CD4-positive, alpha-beta T cell treated with Interleukin-17A for 4 hours (primary cell): Measurements from ENCODE around the gene MCM7.

Experiments used
- DNase-seq: peaks from one replicate; pipeline ENCODE4 v3.0.0-alpha.2; 2020; ENCODE audit warnings: mixed read lengths

MCM7 gene

DNA sequence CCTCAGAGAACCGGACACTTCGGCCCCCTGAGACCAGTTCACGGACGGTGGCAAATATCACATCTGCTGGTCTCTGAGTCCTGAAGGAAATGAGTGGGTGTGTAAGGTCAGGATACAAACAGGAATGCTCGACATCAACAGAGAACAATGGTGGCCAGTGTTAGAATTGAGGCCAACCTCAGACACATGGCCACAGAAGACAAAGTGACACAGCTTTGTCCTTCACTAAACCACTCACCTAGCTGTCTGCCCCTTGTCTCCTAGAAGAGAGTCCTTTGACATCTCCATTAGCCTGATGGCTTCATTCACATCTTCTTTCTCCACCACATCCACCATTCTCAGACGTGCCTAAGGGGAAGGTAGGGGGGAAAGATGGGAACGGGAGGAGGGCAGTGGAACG, 8.1 kb downstream of the MCM7 start:
- DNase-seq, result no peak

DNA sequence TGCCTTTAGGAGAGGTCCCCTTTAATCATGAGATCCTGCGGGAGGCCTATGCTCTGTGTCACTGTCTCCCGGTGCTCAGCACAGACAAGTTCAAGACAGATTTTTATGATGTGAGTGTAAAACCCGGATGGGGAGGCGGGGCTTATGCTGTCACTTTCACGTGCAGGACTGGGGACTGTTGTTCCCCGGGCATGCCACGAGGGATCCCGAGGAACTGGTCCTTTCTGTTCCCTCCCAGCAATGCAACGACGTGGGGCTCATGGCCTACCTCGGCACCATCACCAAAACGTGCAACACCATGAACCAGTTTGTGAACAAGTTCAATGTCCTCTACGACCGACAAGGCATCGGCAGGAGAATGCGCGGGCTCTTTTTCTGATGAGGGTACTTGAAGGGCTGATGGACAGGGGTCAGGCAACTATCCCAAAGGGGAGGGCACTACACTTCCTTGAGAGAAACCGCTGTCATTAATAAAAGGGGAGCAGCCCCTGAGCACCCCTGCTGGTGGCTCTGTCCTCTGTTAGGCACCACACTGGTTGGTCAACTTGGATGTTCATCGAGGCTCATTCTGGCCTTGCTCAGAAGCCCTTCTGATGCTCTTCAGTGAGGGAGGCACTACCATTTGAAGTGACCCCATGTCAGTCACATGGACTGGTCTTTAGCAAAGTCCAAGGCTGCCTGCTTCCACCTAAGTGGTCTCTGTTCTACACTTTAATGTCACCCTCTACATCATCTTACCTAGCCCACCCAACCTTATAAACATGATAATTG, 9.6 kb downstream of the MCM7 start:
- DNase-seq, result no peak

DNA sequence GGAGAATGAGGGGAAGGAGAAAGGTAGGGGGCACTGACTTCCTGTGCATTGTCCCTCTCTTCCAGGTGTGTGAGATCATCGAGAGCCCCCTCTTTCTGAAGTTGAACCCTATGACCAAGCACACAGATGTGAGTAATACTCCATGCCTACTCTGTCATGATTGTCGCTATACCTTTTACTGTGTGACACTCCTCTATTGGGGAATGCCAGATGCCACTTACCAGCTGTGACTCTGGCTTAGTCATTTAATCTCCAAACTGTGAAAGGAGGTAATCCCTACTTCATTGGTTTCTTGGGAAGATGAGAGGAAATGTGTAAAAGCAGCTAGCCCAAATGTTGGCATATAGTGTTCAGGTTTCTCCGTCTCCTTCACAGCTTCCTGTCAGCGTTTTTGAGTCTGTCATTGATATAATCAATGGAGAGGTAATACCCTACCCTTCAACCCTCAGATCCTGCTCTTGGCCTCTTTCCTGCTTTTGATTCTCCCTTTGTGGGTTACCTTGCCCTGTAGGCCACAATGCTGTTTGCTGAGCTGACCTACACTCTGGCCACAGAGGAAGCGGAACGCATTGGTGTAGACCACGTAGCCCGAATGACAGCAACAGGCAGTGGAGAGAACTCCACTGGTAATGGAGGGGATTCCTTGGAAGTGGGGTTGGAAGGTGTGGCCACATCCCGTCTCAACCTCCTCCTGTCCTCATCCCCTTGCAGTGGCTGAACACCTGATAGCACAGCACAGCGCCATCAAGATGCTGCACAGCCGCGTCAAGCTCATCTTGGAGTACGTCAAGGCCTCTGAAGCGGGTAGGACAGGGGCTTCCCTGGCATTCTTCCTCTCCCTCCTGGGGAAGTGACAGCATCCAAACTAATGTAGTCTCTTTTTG, 10.4 kb downstream of the MCM7 start:
- no peak for DNase-seq

DNA sequence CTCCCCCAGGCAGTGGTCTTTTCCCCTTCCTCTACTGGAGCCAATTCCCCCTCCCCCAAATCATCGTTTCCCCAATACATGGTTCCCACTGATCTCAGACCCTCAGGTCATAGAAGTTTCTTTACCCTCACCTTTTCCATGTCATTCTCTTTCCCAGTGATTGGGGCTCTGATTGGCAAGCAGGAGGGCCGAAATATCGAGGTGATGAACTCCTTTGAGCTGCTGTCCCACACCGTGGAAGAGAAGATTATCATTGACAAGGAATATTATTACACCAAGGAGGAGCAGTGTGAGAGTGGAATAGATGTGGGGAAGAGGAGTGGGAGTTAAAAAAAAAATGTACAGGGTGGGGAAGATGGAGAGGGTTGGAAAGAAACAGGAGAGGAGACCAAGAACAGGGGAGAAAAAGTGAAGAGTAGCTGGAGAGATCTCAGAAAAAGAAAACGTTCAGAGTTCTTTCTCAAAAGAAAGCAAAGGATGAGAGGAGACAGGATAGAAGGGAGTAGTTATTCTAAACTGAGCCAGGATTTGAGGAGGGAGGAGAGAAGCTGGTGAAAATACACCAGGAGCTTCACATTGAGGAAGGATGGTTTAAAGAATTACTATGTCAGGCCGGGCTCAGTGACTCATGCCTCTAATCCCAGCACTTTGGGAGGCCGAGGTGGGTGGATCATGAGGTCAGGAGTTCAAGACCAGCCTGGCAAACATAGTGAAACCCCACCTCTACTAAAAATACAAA, 11.6 kb downstream of the MCM7 start:
- no peak for DNase-seq

DNA sequence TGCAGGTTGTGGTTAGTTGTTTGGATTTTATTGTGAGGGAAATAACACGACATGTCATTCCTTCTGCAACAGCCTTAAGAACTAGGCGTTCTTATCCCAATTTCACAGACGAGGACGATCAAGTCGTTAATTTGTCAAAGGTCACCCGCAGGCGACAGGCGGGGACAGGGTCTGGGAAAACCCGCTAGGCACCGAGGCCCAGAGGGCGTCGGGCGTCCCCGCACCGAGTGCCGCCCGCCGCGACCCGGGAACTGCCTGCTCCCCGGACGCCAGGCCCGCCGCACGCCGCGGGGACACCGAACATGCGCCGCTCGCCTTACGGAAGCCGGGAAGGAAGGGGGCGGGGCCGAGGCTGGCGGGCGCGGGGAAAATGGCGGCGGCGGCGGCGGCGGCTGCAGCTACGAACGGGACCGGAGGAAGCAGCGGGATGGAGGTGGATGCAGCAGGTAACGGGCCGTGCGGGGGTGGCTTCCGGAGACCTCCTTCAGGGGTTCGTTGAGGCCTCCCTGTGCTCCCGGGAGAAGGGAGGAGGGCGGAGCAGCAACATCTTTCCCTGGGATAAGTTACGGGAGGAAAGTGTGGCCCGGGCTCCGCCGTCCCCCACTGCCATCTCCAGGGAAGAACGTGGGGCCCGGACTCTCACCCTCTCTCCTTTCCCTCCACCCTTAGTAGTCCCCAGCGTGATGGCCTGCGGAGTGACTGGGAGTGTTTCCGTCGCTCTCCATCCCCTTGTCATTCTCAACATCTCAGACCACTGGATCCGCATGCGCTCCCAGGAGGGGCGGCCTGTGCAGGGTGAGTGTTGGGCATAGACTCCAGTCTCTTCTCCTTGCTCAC, 12.4 kb downstream of the MCM7 start, which contains the start of gene COPS6:
Gene COPS6, plus strand, starts transcription at position 349 of the 837 bp plus-strand sequence. Its CDS starts 22 bp downstream, at position 371.
- DNase-seq, result peak; percentile 91

DNA sequence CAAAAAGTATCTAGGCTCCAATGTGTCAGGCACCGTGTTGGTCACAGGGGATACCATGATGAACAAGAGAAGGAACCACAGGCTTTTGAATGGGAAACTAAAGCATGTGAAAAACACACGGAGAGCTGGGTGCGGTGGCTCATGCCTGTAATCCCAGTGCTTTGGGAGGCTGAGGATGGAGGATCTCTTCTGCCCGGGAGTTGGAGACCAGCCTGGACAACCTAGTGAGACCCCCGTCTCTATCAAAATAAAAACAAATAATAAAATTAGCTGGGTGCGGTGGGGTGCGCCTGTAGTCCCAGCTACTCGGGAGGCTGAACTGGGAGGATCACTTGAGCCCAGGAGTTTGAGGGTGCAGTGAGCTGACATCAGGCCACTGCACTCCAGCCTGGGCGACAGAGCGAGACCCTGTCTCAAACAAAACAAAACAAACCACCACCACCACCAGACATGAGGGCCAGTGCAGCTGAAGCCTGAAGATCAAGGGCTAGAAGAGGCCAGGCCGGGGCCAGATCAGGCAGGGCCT, 13.0 kb downstream of the MCM7 start:
- no peak for DNase-seq

DNA sequence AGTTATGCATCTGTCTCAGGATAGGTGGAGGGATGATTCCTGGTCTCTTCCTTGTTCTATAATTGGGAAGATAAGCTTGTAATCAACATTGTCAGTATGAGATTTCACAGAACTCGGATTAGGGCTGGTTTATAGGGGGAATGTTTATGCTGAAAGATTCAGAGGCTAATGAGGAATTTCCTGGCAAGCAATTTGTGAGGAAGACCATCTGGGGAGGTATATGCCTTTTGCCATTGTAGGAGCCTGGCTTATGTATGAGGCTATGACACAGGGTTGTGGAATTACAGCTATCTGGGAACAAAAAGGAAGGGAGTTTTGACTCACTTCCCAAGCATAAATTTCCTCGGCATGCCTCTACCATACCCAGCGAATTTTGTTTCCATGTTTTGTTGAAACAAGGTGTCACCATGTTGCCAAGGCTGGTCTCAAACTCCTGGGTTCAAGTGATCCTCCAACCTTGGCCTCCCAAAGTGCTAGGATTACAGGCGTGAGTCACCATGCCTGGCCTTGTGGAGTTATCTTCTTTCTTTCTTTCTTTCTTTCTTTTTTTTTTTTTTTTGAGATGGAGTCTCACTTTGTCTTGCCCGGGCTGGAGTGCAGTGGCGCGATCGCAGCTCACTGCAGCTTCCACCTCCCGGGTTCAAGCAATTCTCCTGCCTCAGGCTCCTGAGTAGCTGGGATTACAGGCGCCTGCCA, 14.0 kb downstream of the MCM7 start:
- DNase-seq, result no peak

DNA sequence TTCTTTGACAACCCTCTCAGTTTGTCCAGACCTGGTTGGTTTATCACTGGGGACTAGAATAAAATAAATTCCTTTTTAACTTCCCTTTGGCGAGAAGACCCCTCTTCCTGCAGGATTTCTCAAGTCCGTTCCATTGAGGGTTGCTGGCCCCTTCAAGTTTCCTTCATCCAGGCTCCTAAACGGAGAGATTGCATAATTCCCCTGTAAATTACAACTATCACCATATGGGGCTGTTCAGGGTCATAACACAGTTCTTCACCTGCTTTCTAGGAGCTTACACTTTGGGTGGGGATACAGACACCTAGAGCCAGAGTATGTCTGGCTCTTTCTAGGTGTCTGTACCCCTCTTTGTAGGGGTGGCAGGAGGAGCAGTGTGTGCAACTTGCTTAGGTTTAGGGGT, 15.7 kb downstream of the MCM7 start:
- no peak for DNase-seq

DNA sequence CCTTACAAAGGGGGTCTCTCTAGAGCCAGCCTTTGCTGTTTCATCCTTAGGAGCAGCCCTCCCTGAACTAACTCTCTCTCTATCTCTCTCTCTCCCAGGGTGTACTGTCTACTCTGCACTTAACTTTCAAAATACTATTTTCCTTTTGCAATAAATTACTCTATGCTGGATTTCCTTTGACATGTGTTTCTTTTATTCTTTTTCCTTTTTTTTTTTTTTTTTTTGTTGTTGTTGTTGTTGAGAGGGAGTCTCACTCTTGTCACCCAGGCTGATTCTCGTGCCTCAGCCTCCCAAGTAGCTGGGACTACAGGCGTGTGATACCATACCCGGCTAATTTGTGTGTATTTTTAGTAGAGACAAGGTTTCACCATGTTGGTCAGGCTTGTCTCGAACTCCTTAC, 18.2 kb downstream of the MCM7 start:
- no peak for DNase-seq

DNA sequence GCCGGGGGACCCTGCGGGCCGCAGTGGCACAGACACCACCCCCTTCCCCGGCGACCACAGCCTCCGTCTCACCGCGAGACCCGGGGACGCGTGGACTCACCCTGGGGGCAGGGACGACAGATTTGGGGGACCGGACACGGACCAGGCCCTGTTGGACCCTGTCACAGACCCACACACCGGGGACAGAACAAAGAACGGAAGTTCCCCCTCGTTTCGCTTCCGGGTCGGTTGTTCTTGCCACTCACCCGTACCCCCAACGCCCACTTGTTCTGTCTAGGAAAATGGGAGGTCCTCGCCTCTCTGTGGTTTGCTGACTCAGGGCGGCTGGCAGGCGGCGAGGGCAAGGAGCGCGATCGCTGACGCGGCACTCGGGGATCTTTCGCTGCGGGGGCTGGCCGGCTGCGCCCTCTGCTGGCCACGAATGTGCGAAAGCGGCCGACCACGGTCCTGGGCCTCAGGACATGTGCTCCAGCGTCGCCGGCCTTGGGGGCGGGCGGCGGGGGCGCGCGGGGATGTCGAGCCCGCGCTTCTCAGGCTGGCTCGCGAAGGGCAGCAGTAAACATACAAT, 19.6 kb downstream of the MCM7 start, which contains the start of gene ZNF3:
Gene ZNF3, minus strand, starts transcription at position 189 of the 568 bp plus-strand sequence. CDS start 4,366 bp downstream, outside the sequence.
- peak; percentile 96 for DNase-seq

DNA sequence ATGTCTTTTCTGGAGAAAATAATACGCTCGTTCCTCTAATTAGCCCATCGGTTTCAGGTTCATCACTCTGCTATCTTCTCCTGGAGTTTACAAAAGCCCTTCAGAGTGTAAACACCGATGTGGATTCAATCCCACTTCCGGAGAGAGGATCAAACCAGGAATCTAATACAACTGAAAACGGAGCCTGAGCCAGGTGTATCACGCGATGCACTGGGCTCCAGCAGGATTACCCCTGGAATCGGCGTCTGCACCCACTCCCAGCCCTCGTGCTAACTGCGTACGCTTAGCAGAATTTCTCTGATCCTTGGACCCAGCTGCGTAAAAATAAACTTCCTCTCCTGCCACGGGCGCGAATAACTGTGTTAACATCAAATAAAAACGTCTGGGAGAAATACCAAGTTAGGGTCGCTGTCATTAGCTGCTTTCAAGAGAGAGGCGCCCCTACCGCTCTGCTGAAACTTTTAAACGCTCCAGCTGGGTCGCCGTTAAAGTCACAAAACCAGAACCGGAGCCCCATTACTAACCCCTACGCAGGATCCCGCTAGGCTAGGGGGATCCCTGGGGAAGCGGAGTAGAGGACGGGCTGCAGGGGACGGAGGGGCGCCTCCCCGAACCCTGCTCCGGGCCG, 20.2 kb downstream of the MCM7 start:
- DNase-seq, result no peak

DNA sequence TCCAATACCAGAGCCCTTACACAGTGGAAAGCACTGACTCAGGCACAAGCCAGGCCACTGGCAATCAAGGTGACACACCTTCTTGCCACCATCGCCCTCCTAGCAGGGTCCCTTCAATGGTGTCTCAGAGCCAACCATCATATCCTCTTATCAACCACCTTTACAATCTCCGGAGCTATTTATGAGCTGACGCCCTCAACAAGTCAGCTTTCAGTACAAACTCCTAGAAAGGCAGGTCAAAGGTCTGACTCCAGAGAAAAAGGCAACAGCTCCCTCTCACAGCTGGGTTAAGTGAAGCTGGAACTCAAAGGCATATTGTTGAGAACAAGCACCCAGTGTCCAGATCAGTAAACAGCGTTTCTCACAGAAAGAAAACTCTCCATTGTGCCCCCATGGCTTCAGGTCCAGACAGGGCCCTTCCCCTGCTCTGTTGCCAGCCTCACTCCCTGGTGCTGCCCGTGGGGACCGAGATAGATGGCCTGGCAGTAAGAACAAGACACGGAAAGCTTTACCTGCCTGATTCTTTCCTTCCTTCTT, 22.1 kb downstream of the MCM7 start:
- no peak for DNase-seq

DNA sequence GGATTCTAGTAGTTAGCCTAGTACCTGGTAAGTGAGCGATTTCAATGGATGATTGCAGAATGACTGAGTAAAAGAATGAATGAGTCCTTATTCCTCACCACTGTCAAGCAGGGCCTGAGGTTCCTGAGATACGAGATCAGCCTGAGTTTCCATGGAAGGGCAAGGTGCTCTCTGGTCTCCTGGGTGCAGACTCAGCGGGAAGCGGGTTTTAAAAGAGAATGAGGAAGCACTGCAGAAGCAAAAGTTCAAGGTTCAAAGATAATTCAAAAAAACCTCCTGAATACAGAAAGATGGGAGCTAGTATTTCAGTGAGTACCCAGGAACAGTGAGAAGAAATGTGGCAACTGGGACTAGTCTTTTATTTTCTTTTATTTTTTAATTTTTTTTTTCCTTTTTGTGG, 24.0 kb downstream of the MCM7 start:
- DNase-seq, result no peak

DNA sequence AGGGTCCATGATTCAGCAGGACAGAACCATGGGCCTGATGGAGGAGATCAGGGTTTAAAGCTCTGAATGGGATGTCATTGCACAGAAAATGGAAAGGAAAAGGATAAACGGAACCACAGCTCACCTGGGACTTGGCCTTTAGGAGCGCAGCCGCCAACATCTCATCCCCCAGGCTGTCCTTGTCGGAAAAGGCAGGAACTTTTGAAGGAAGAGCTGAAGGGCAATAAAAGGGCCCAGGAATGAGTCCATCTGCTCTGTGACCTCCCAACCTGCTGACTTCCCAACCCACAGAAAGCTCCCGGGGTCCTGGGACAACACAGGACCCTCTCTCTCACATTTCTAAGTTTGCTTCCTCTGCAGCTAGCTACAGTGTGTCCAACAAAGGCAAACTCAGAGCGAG, 25.8 kb downstream of the MCM7 start:
- DNase-seq, result no peak

DNA sequence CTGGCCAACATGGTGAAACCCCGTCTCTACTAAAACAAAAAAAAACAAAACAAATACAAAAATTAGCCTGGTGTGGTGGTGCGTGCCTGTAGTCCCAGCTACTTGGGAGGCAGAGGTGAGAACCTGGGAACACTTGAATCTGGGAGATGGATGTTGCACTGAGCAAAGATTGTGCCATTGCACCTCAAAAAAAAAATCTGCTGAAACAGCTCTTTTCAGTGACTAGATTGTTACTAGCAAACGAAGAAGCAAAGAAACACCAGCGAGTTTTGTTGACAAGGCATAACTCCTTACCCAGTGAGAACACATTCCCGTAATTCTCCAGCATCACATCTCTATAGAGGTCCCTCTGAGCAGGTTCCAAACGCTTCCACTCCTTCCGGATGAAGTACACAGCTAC, 26.4 kb downstream of the MCM7 start:
- no peak for DNase-seq

DNA sequence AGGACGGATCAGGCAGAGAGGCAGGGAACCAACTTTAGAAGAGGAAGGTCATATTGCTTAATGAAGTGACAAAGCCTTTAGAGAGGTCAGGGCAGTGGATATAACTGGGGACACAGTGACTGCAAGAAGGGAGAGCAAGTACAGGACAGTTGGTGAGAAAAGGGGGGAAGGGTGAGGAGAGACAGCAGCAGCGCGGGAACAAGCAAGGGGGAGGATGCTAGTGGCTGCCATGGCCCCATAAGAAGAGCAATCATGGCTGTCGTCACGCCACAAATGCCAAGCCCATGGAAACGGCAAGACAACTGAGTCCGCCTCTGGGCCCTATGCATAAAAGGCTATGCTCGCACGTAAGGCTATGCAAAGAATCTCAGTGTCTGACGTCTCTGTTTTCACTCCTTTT, 28.7 kb downstream of the MCM7 start:
- DNase-seq, result no peak

DNA sequence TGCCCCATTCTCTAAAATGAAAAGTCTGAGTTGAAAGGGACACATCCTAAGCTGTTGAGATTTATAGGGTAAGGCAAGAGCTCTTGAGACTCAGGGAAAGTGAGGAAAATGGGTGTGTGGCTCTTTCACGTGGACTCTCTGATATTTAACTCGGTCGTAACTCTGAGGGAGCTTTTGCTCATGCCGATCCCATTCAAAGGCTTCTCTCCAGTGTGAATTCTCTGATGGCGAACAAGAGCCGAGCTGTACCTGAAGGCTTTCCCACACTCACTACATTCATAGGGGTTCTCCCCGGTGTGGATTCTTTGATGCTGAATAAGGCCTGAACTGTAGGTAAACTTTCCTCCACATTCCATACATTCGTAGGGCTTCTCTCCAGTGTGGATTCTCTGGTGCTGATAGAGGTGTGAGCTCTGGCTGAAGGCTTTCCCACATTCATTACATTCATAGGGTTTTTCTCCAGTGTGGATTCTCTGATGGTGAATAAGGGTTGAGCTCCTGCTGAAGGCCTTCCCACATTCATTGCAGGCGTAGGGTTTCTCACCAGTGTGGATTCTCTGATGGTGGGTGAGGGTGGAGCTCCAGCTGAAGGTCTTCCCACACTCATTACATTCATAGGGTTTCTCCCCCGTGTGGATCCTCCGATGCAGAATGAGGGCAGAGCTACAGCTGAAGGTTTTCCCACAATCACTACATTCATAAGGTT, 30.0 kb downstream of the MCM7 start:
- no peak for DNase-seq

DNA sequence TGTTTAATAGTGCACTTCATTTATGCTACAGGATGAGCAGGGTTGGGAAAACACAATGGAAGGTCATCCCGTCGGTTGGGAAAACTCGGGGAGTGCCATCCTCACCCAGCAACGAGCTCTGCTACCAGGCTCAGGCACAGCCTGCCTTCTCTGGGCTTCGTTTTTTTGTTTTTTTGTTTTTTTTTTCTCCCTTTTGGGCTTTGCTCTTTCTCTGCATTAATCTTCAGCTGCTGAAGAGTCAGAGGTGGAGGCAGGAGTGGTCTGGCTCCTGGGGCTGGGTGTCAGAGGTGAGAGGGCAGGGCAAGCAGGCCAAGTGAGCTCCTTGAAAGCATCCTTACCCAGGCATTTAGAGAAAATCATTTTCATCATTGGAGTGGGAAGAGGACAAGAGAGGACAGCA, 31.2 kb downstream of the MCM7 start:
- no peak for DNase-seq

DNA sequence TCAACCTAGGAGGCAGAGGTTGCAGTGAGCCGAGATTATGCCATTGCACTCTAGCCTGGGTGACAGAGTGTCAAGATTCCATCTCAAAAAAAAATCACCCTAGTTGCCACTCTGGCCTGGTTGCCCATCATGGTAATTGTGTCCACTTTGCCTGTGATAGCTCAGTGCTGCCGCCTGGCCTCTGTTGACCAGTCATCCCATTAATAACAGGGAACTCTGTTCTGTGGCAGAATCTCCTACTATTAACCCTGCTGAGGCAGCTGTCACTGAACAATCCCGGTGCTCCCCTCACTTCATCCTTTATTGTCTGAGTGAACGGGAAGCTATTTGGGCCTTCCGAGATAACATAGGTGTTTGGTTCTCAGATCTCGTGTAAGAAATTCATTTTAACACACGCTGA, 34.2 kb downstream of the MCM7 start:
- DNase-seq, result no peak
